ENCODE measurements around the gene OR7D2. TPM values are rescaled to one million over a fixed set of nuclear protein-coding genes. Genes with fewer than 3 reads are reported as not detected.
"Not testable (repeated sequence)": the region's sequence is repeated elsewhere in the genome, so short reads cannot be mapped to it uniquely, and the experiment has no call there.

The OR7D2 gene
- total RNA-seq (2014; rRNA removed; shearing (Covaris generic)): not detected in 2 replicates
- polyA plus RNA-seq (2015; cell fraction: cytosol; rRNA removed): not detected in 2 replicates
- polyA plus RNA-seq (2015; cell fraction: nucleus; rRNA removed): not detected in 2 replicates

DNA sequence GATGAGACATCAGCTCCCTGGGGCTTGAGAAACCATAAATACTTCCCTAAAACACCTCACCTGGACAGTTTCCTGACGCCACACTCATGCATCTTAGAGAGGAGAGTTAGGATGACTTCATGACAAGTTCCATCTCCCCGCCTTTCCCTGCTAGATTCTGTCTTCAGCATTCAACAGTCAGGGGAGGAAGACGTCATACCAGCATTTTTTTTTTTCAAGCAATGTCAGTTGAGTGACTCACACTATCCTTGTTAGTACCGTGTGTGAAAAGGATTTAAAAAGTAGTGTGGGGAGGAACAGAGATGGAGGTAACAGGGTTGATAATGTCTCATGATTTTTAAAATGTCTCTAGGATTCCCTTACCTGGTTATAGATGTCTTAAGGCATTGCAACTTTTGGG, at the start of gene OR7D2:
OR7D2 (plus strand) TSS at position 79 of the 400 bp plus-strand sequence. CDS start 6,803 bp downstream, outside the sequence.
- DNase-seq (ENCODE audit: low read depth): peak; percentile 17

- DNase-seq (ENCODE audit: low read depth): no peak
Measured at GRCh38 chr19:9130965-9131364, 47.8 kb upstream of the OR7D2 start.

- no peak for DNase-seq (ENCODE audit: low read depth)
Measured at GRCh38 chr19:9132422-9132821, 46.4 kb upstream of the OR7D2 start.

DNA sequence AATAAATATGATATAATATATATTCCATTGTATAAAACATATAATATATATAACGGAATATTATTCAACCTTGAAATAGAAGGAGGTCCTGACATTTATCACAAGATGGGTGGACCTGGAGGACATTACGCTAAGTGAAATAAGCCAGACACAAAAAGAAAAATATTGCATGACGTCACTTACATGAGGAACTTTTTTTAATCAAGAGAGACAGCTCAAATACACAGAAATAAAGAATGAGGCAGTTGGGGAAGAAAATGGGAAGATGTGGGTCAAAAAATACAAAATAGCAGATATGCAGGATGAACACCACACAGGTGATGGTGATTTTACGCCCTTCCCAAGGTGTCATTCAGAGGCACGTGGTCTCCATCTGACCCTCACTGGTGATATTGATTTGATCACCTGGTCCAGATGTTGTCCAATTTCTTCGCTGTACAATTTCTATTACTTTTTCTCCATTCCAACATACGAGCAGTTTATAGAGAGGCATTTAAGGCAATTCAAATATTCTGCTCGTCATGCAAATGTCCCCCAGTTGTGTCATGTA, 39.1 kb upstream of the OR7D2 start:
- DNase-seq (ENCODE audit: low read depth): peak; percentile 15

DNA sequence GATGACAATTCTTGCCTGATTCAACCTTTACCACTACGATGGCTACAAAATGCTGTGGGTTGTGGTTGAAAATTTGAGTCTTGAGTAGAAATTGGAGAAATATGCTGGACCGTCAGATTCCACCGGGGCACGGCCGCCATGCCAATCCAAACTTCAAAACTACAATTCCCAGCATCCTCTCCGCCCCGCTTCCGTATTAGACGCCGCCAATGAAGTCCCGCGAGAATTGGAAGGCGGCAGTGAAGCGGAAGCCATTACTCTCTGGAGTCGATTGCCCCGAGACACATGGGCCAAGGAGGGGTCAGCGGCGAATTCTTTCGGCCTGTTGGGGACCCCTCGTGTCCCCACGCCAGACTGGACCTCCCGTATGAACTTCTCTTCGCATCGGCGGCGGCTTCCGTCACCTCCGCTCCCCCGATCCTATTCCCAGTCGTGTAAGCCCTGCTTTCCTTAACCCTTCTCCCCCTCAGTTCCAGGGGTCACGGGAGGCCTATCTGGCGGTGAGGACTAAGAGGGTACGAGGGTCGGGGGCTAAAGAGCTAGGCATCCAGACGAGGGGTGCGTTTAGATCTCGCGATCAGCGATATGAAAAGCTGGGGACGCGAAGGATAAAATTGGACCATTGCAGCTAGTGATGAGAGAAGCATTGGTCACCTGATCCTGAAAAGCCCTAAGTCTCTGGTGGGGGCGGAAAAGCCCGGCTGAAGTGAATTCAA, 38.5 kb upstream of the OR7D2 start, which contains the start of gene ZNF317:
ZNF317 (plus strand) TSS at position 239 of the 716 bp plus-strand sequence. CDS start 15,620 bp downstream, outside the sequence.
- DNase-seq (ENCODE audit: low read depth): peak; percentile 82

GRCh38 chr19:9144920-9145319, 33.9 kb upstream of the OR7D2 start:
- DNase-seq (ENCODE audit: low read depth): no peak

DNA sequence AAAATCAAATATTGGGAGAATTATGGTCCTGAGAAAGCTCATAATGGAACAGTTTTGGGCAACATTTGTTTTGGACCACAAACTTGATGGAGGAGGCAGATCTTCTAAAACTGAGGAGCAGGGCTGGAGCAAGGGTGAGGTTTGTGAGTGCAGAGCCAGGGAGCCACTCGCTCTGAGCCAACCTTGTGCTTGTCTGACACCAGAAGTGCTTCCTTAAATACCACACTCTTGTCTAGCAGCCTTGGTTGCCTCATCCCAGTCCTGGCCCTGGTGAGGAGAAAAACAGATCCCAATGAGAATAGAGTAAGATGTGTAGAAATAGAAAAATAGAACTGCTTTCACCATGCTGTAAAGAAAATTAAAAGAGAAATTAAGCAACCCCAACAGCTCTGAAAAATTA, 31.9 kb upstream of the OR7D2 start:
- DNase-seq (ENCODE audit: low read depth): no peak

- DNase-seq (ENCODE audit: low read depth): no peak
Measured at GRCh38 chr19:9148697-9149096, 30.1 kb upstream of the OR7D2 start.

DNA sequence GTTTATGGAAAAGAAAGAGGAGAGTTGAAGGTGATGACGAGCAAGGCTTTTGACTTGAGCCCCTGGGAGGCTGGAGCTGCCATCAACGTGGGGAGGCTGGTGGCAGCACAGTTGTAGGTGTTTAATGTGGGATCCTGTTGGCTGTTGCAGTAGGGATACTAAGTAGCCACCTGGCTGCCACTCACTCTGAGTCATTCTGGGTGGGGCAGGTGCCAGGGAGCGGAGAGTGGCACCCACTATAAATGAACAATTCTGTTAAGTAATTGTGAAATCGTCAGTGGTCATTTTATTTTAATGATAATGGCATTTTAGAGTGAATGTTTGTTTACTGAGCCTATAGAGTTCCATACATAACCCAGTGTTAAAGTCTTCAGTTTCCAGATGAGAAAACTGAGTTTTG, 28.8 kb upstream of the OR7D2 start:
- no peak for DNase-seq (ENCODE audit: low read depth)

DNA sequence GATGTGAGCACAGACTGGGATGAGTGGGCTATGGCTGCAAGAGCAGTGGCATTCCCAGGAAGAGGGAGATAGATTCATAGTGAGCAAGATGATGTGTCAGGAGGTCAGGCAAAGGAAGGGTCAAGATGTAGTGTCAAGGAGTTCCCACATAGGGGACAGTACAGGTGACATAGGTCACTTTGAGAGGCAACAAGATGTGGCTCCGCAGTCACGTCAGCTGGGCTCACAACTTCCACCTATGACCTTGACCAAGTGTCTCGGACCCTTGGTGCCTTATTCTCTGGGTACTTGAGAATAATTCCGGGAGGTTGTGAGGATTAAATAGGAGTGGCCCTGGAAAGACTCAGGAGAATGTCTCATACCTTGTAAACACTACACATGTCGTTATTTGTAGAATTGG, 28.1 kb upstream of the OR7D2 start:
- no peak for DNase-seq (ENCODE audit: low read depth)

- no peak for DNase-seq (ENCODE audit: low read depth)
Measured at GRCh38 chr19:9151367-9151766, 27.4 kb upstream of the OR7D2 start.

- no peak for DNase-seq (ENCODE audit: low read depth)
Measured at GRCh38 chr19:9155591-9155990, 23.2 kb upstream of the OR7D2 start.

DNA sequence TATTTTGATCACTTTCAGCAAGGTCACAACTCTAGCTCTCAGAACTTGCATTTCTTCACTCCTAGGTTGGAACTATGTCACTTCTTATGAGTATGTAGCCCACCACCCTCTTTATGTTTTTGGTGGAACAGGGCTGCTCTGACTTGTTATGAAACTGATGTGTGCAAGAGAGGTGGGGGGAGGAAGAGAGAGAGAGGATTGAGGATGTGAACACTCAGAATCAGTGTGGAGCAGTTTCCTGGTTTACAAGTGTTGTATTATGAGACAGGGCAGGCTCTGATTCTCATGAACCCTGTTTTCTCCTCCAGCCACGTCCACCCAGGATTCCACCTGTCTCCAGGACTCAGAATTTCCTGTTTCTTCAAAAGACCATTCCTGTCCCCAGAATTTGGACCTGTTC, 22.5 kb upstream of the OR7D2 start:
- no peak for DNase-seq (ENCODE audit: low read depth)

GRCh38 chr19:9159891-9160290, 18.9 kb upstream of the OR7D2 start:
- no peak for DNase-seq (ENCODE audit: low read depth)

GRCh38 chr19:9161427-9161826, 17.4 kb upstream of the OR7D2 start:
- DNase-seq (ENCODE audit: low read depth): no peak

DNA sequence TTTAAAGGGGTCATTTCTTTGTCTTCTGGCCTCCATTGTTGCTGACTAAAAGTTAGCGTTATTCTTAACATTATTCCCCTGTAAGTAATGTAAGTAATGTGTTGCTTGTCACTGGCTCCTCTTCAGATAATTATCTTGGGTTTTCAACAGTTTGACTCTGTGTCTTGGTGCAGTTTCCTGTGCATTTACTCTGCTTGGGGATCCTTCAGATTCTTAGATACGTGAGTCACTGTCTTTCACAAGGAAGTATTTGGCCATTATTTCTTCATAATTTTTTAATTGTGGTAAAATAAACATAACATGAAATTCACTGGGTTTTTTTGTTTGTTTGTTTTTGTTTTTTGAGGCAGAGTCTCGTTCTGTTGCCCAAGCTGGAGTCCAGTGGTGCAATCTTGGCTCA, 13.5 kb upstream of the OR7D2 start:
- DNase-seq (ENCODE audit: low read depth): no peak

GRCh38 chr19:9166846-9167245, 11.9 kb upstream of the OR7D2 start:
- DNase-seq (ENCODE audit: low read depth): no peak

DNA sequence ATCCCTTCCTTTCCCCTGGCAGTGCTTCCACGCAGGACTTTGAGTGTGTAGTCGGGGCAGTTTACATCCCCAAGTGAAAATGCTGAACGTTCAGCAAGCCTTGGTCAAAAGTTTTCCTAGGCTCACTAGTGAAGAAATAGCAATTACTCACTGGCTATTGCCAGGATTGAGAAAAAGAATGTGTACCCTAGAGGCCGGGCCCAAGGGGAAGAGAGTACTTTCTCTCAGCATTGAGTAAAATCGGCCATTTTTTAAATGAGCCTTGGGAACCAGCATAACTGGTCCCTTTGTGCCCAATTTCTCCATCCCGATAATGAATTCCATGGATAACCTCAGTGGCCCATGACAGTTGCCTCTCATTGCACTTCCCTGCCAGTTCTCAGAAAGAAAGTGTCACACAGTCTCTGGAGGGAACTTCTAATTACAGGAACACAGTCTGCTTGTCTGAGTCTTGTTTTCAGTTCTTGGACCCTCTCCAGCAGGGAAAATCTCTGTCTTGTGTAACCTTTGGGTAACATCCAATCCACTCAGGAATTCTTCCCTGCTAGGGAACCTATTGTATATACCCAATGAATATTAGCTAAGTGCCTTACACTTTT, 7.3 kb upstream of the OR7D2 start:
- no peak for DNase-seq (ENCODE audit: low read depth)

GRCh38 chr19:9175326-9175725, 3.5 kb upstream of the OR7D2 start:
- no peak for DNase-seq (ENCODE audit: low read depth)

- DNase-seq (ENCODE audit: low read depth): no peak
Measured at GRCh38 chr19:9183000-9183399, 4.2 kb downstream of the OR7D2 start.

DNA sequence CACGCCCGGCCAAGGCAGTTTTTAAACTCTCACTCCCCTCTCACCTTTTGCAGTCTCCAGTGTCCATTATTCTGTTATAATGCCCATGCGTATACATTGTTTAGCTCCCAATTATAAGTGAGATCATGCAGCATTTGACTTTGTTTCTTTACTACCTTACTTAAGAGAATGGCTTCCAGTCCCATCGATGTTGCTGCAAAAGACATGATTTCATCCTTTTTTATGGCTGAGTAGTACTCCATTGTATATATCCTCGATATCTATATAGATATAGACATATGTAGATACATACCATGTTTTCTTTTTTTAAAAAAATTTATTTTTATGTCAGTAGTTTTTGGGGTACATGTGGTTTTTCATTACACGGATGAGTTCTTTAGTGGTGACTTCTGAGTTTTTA, 8.4 kb downstream of the OR7D2 start:
- no peak for DNase-seq (ENCODE audit: low read depth)

DNA sequence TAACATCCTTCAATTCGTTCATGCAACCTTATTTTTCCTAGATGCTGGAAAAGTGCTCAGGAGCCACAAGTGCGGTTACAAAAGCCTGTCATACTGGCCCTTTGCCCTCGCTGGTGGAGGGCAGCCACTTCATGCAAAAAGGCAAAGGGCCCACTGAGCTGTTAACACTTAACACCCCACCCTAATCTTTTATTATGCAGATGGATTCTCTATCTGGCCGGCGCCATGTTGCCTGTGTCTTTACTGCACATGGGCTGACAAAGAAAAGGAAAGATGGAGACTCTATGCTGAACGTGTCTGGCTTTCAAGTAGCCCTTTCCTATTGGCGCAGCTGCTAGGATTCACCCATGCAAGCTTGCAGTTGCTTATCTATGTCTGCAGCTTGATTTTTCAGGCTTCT, 10.8 kb downstream of the OR7D2 start:
- no peak for DNase-seq (ENCODE audit: low read depth)

GRCh38 chr19:9198044-9198443, 19.3 kb downstream of the OR7D2 start:
- not testable (repeated sequence) for DNase-seq (ENCODE audit: low read depth)
